Measurements from ENCODE around the gene NDRG4. TPM values are rescaled to one million over a fixed set of nuclear protein-coding genes. Genes with fewer than 3 reads are reported as not detected.

The NDRG4 gene
- total RNA-seq, 2 donors from 2014 or later: 6.0 to 33.9 TPM

- Histone ChIP-seq H3K27ac (no peak overlapping the region), H3K4me1 (no peaks in the 10 kb centered on the region), H3K36me3 (replicated peaks in 1 of 2; ENCODE audit: insufficient read depth in 1 of 2, low read depth in 2 of 2) (no peaks in the 10 kb centered on the region), H3K27me3 (no peaks in the 10 kb centered on the region), H3K9me3 (no peaks in the 10 kb centered on the region), H3K4me3 (no peak overlapping the region)
- ATAC-seq (no peak), DNase-seq (no peak)
- intact Hi-C loops (cut with DNase I): no loop called here
- WGBS, 2 donors: 84 to 97% methylated on average over 3 of the region's 3 CpGs
- TF ChIP-seq POLR2A (IDR thresholded peaks at IDR 0.05) (no peak), CTCF (IDR thresholded peaks at IDR 0.05) (no peak)
Observed at GRCh38 chr16:58452640-58453039, 47.3 kb upstream of the NDRG4 start.

GRCh38 chr16:58454178-58454577, 45.8 kb upstream of the NDRG4 start:
- 58 to 69% methylated on average over 2 of the region's 2 CpGs for WGBS, 2 donors
- ATAC-seq: no peak
- intact Hi-C loops (cut with DNase I): no loop called here
- Histone ChIP-seq H3K4me3 (no peak overlapping the region), H3K36me3 (replicated peaks in 1 of 2; ENCODE audit: insufficient read depth in 1 of 2, low read depth in 2 of 2) (no peaks in the 10 kb centered on the region), H3K9me3 (no peaks in the 10 kb centered on the region), H3K4me1 (no peaks in the 10 kb centered on the region), H3K27ac (no peak overlapping the region), H3K27me3 (no peaks in the 10 kb centered on the region)
- no peak for DNase-seq
- TF ChIP-seq CTCF (IDR thresholded peaks at IDR 0.05) (no peak), POLR2A (IDR thresholded peaks at IDR 0.05) (no peak)

- Histone ChIP-seq H3K4me3 (no peak overlapping the region), H3K27ac (no peak overlapping the region), H3K9me3 (no peaks in the 10 kb centered on the region), H3K36me3 (replicated peaks in 1 of 2; ENCODE audit: insufficient read depth in 1 of 2, low read depth in 2 of 2) (no peaks in the 10 kb centered on the region), H3K27me3 (no peaks in the 10 kb centered on the region), H3K4me1 (no peaks in the 10 kb centered on the region)
- WGBS, 2 donors: 60 to 70% methylated on average over 5 of the region's 5 CpGs
- DNase-seq (no peak), ATAC-seq (no peak)
- intact Hi-C loops (cut with DNase I): no loop called here
- TF ChIP-seq CTCF (IDR thresholded peaks at IDR 0.05) (no peak), POLR2A (IDR thresholded peaks at IDR 0.05) (no peak)
Observed at GRCh38 chr16:58454856-58455255, 45.1 kb upstream of the NDRG4 start.

- 67 to 70% methylated on average over 2 of the region's 2 CpGs for WGBS, 2 donors
- H3K4me1 ChIP-seq: no peaks in the 10 kb centered on the region
- intact Hi-C loops (cut with DNase I): no loop called here
- TF ChIP-seq POLR2A (IDR thresholded peaks at IDR 0.05): no peak
- no peak for TF ChIP-seq CTCF (IDR thresholded peaks at IDR 0.05)
- DNase-seq: no peak
- H3K27ac ChIP-seq: no peak overlapping the region
- H3K27me3 ChIP-seq: no peaks in the 10 kb centered on the region
- H3K4me3 ChIP-seq: no peak overlapping the region
- ATAC-seq: no peak
- H3K36me3 ChIP-seq (replicated peaks in 1 of 2; ENCODE audit: insufficient read depth in 1 of 2, low read depth in 2 of 2): no peaks in the 10 kb centered on the region
- no peaks in the 10 kb centered on the region for H3K9me3 ChIP-seq
Observed at GRCh38 chr16:58455750-58456149, 44.2 kb upstream of the NDRG4 start.

- intact Hi-C loops (cut with DNase I): no loop called here
- 24 to 36% methylated on average over 3 of the region's 3 CpGs for WGBS, 2 donors
- no peak overlapping the region for H3K4me3 ChIP-seq
- H3K27me3 ChIP-seq: no peaks in the 10 kb centered on the region
- DNase-seq (no peak), ATAC-seq (no peak)
- no peaks in the 10 kb centered on the region for H3K36me3 ChIP-seq (replicated peaks in 1 of 2; ENCODE audit: insufficient read depth in 1 of 2, low read depth in 2 of 2)
- no peaks in the 10 kb centered on the region for H3K9me3 ChIP-seq
- H3K4me1 ChIP-seq: no peaks in the 10 kb centered on the region
- TF ChIP-seq CTCF (IDR thresholded peaks at IDR 0.05): no peak
- TF ChIP-seq POLR2A (IDR thresholded peaks at IDR 0.05): no peak
- no peak overlapping the region for H3K27ac ChIP-seq
Observed at GRCh38 chr16:58456193-58456592, 43.8 kb upstream of the NDRG4 start.
